GM19452 (cell line): ENCODE results near the gene SPON1.
"Not testable (repeated sequence)": the region's sequence is repeated elsewhere in the genome, so short reads cannot be mapped to it uniquely, and the experiment has no call there.

Source experiments
- ATAC-seq: cut with Tn5 transposase; IDR thresholded peaks from one replicate; pipeline ENCODE4 v1.9.1; 2021; ENCODE audit not compliant: unreplicated experiment

The SPON1 gene

GRCh38 chr11:13962562-13963168 is at the start of gene SPON1:
Gene SPON1 (plus strand): TSS chr11:13962723. CDS start chr11:13962905, 182 bp downstream.
- ATAC-seq: no peak

DNA sequence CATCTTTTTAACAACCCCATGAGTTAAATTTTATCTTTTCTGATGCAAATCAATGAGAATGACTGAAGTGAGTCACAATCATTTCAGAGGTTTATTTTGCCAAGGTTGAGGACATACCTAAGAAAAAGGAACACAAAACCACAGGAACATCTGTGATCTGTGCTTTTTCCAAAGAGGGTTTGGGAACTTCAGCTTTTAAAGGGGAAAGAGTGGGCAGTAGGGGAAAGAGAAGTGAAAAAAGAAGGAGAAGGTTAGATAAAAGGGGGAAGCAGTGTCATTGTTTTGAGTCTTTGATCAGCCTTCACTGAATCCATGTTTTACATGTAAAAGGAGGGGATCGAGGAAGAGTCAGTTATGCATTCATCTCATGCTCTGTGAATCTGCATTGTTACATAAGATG is 45.3 kb upstream of the SPON1 start:
- no peak for ATAC-seq

DNA sequence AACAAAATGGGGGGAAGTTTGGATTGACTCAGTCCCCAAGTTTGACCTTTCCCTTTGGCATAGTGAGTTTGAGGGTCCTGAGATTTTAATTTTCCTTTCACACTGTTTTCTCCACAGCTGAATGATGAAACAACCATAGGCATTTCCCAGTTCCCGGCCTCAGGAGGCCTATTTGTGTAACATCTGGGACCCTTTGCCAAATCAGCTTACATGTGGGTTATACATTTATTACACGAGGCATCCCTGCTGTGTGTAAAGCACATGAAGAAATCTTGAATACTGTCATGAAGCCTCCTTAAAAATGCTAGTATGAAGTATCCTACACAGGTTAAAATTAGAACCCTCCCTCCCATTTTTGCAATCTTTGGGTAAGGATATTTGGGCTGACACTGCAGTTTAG is 44.6 kb upstream of the SPON1 start:
- ATAC-seq: no peak

DNA sequence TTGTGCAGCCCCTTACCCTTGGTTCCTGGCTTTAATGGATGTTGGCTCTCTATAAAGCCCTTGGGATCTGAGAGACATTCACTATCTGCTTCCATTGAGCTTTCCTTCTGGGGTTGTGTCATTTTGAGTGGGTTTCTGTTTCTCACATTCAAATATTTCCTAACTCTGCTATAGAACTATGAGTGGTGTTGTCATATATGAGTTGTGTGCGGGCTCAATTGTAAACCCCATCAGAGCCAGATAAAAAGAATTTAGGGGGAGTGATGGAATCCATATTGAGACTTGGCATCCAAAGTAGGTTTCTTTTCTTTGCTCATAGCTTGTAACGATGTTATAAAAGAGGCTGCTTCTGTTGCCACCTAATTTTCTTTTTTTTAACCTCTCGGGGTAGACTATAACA is 41.8 kb upstream of the SPON1 start:
- no peak for ATAC-seq

GRCh38 chr11:13921545-13921944 is 41.0 kb upstream of the SPON1 start:
- ATAC-seq: no peak

GRCh38 chr11:13923182-13923581 is 39.3 kb upstream of the SPON1 start:
- no peak for ATAC-seq

DNA sequence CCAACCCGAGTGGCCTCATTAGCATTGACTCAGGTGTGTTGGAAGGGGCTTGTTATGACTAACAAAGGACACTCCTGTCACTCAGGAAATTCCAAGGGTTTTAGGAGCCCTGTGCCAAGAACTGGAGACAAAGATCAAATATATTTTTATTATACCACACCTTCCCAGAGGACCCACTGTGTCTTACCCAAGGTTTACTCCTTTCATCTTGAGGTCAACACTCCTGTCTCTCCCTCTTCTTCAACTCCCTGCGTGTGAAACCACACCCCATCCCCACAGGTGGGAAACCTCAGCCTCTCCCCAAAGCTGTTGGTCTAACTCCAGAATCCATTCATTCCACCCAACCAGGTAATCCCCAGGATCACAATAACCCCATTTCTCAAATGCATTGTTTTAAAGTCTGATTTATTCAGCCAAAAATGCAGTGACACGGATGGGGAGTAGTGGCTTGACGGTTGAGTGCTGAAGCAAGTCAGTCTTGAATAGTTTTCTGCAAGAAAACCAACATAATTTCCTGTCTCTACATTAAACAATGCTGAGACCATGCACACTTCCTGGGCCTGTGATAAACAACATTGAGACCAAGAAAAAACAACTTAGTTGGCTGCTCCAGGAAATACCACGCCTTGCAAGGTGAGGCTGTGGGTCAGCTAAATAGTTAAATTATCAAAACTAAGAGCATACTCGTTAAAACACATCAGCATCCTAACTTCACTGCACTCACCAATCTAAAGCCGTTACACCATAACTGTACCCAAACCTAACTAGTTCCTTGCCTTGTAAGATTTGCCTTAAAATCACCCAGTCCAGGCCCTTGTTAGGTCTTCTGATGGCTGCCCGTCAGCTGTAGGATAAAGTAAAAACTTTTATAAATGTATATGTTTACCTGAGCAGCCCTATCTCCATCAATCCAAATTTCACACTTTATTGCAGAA is 38.5 kb upstream of the SPON1 start:
- peak; percentile 66 for ATAC-seq

DNA sequence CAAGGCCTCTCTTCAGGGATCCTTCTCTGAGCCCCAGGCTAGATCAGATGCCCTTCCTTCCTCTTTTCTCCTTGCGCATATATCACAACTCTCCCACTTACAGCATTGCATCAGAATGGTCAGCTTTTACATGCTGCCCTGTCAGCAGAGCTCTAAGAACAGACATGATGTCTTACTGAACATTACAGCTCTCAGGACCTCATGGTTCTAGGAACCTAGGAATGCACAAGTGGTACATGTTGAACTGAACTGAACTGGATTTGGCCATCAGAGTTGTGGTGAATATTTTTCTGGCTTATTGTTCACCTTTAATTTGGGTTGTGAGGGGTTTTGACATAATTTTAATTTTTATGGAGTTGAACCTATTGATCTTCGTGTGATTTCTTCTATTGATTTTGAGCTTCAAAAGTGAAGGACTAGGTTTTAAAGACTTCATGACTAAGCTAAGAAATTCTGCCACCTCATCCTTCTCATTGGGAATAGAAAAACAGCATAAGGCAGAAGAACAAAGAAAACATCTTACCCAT is 37.7 kb upstream of the SPON1 start:
- no peak for ATAC-seq

DNA sequence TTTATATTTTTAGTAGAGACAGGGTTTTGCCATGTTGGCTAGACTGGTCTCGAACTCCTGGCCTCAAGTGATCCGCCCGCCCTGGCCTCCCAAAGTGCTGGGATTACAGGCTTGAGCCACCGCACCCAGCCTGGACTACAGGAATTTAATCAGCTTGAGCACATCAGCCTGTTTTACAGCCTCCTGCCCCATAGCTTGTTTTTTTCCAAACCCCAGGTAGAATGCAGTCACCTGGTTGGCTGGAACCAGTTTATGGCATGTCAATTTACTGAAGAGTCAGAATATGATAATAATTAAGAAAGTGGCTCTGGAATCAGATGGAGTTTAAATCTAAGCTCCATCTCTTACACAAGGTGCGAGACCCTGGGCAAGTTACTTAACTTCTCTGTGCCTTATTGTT is 36.2 kb upstream of the SPON1 start:
- ATAC-seq: not testable (repeated sequence)

GRCh38 chr11:13926981-13927380 is 35.5 kb upstream of the SPON1 start:
- no peak for ATAC-seq

DNA sequence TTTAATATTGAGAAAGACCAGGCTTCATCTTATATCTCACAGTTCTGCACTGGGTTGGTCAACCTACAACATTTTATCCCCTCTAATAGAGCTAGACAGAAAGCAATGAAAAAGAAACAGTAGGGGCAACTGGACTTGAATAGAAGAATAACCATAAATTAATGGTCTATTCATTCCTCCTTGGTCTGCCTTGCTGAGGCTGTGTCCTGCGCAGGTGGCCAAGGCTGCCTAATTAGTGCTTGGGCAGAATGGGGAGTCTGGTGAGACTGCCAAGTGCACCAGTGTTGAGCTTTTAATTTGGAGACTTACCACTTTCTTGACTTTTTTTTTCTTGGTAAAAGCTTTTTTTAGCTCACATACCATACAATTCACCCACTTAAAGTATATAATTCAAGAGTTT is 35.0 kb upstream of the SPON1 start:
- no peak for ATAC-seq

- no peak for ATAC-seq
These were observed 33.8 kb upstream of the SPON1 start for GRCh38 chr11:13928566-13929251.

DNA sequence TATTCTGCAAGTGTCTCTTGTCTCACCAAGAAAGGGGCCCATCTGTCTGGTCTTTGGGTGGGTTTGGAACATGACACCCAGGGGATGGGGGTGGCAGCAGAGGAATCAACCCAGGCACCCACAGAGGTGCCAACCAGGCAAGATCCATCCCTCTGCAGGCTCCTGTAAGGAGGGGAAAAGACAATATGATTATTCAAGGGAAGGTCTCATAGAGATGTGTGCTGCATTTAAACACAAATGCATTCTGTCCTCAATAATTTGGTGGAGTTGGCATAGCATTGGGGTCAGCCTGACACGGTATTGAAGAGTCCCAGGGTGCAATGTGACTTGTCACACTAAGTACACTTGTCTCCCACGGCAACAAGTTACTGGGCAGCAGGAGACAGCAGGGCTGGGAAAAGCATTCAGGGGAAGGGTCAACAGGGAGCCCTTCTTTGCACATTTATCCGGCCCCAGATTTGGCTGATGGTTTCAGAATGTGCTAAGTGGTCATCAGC is 33.1 kb upstream of the SPON1 start:
- no peak for ATAC-seq

GRCh38 chr11:13931356-13931755 is 31.2 kb upstream of the SPON1 start:
- ATAC-seq: no peak

GRCh38 chr11:13937154-13937553 is 25.4 kb upstream of the SPON1 start:
- not testable (repeated sequence) for ATAC-seq

GRCh38 chr11:13938829-13939228 is 23.7 kb upstream of the SPON1 start:
- not testable (repeated sequence) for ATAC-seq

- ATAC-seq: no peak
These were observed 22.3 kb upstream of the SPON1 start for GRCh38 chr11:13939961-13940906.

DNA sequence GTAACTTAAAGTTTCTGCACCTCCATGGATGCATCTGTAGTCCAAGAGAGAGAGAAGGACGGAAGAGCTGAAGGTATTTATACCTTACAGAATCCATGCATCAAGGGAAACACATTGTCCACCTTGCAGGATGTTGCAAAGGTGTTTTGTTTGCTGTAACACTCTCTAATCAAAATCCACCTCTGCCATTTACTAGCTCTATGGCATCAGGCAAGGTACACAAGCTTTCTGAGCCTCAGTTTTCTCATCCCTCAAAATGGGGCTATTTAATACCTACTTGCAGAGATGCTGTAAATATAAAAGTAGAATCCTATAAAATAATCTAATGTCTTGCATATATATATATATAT is 21.6 kb upstream of the SPON1 start:
- no peak for ATAC-seq

DNA sequence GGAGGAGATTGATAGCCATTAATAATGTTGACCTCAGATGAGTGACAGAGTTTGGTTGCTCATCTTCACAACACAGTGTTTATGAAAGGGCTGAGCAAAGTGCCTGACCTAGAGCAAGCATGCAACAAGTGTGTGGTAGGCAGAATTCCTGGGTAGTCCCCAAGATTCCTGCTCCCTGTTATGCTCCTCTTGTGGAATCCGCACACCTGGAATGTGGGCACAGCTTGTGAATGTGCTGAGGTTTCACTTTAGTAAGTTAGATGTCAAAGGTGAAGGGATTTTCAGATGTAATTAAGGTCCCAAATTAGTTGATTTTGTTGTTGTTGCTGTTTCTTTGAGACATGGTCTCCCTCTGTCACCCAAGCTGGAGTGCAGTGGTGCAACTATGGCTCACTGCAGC is 20.7 kb upstream of the SPON1 start:
- no peak for ATAC-seq

- no peak for ATAC-seq
These were observed 20.1 kb upstream of the SPON1 start for GRCh38 chr11:13942378-13942777.
